GM13977 (cell line): Measurements from ENCODE around the gene LCMT1.

Source experiments
- DNase-seq: peaks from one replicate; pipeline ENCODE4 v3.0.0; 2012; ENCODE audit warnings: low spot score
- CTCF ChIP-seq: IDR thresholded peaks from 2 replicates; pipeline ENCODE4 v1.5.1; 2012; ENCODE audit warnings: mild to moderate bottlenecking, control low read depth; ENCODE audit not compliant: insufficient read depth; ENCODE audit errors: extremely low read depth, missing control alignments
- in situ Hi-C: fragments of 300-500 bp; cut with MboI; formaldehyde crosslinking; loops from one replicate; pipeline ENCODE4 v1.12.0; 2022; ENCODE audit warnings: low sequenced_read_pairs, low pct_unique_long_range_greater_than_20kb, mixed read lengths, inconsistent platforms; ENCODE audit not compliant: unreplicated experiment

Gene LCMT1

GRCh38 chr16:25210758-25211157 lies 99.2 kb downstream of the LCMT1 start:
- TF ChIP-seq CTCF = no peak
- in situ Hi-C loops = no loop called here
- no peak for DNase-seq

GRCh38 chr16:25212636-25213035 lies 101.1 kb downstream of the LCMT1 start:
- no peak for DNase-seq
- in situ Hi-C loops = no loop called here
- no peak for TF ChIP-seq CTCF

GRCh38 chr16:25213709-25214397 lies 102.3 kb downstream of the LCMT1 start:
- in situ Hi-C loops = no loop called here
- DNase-seq = no peak
- TF ChIP-seq CTCF = no peak

- DNase-seq = no peak
- in situ Hi-C loops = no loop called here
- TF ChIP-seq CTCF = no peak
These were observed 105.6 kb downstream of the LCMT1 start for GRCh38 chr16:25217112-25217511.

GRCh38 chr16:25217921-25218320 lies 106.4 kb downstream of the LCMT1 start:
- DNase-seq = no peak
- in situ Hi-C loops = no loop called here
- no peak for TF ChIP-seq CTCF

- DNase-seq = no peak
- in situ Hi-C loops = no loop called here
- no peak for TF ChIP-seq CTCF
These were observed 107.7 kb downstream of the LCMT1 start for GRCh38 chr16:25219070-25219737.
